SK-N-SH (cell line): ENCODE measurements around the gene CYP4B1. TPM values are rescaled to one million over a fixed set of nuclear protein-coding genes. Genes with fewer than 3 reads are reported as not detected.

Source experiments
- CTCF ChIA-PET: fragments of 300-600, 350-600 bp; formaldehyde crosslinking; extraction: SDS; loops from one replicate; lab custom pipeline; 2021; lab: Yijun Ruan, JAX
- POLR2A ChIA-PET: fragments of 350-600 bp; sonication (Branson Sonifier 250); formaldehyde crosslinking; extraction: SDS; loops from one replicate; lab custom pipeline; 2020; ENCODE audit warnings: antibody characterized with exemption, inconsistent platforms; lab: Yijun Ruan, JAX
- DNase-seq: peaks from one replicate; pipeline ENCODE4 v3.0.0; 2012
- H2AFZ ChIP-seq: fragments of 200-600 bp; sonication (generic); 2 replicates; pipeline ENCODE4 v1.8.1; 2016; ENCODE audit warnings: antibody characterized with exemption, mild to moderate bottlenecking, low read depth
- H3F3A ChIP-seq: fragments of 200-600 bp; sonication (generic); replicated peaks from 2 replicates; pipeline ENCODE3; 2016; ENCODE audit warnings: antibody characterized with exemption, mild to moderate bottlenecking; ENCODE audit not compliant: insufficient read depth
- H3K27ac ChIP-seq, 2 experiments: fragments of 200-500 bp in 1 of 2; fragments of 200-600 bp in 1 of 2; sonication (Bioruptor generic) in 1 of 2; sonication (generic), shearing (Covaris generic) in 1 of 2; 2 replicates each; pipeline versions ENCODE4 v1.5.1 to v1.6.1; 2014 to 2016; ENCODE audit warnings: low read depth in 2 of 2, inconsistent platforms in 1 of 2, low read length in 1 of 2, mild to moderate bottlenecking in 1 of 2, mixed read lengths in 1 of 2
- H3K27me3 ChIP-seq: fragments of 200-600 bp; sonication (generic), shearing (Covaris generic); 2 replicates; pipeline ENCODE4 v1.6.1; 2016; ENCODE audit warnings: mixed run types; ENCODE audit not compliant: insufficient read depth
- H3K36me3 ChIP-seq, 2 experiments: fragments of 200-500 bp in 1 of 2; fragments of 200-600 bp in 1 of 2; sonication (Bioruptor generic) in 1 of 2; sonication (generic) in 1 of 2; replicated peaks in 1 of 2; 2 replicates each; pipeline versions ENCODE3 to v1.5.1; 2014 to 2016; ENCODE audit warnings: low read length in 1 of 2, mild to moderate bottlenecking in 1 of 2; ENCODE audit not compliant: insufficient read depth in 2 of 2, control insufficient read depth in 1 of 2
- H3K4me1 ChIP-seq, 2 experiments: fragments of 200-500 bp in 1 of 2; fragments of 200-600 bp in 1 of 2; sonication (Bioruptor generic) in 1 of 2; sonication (generic), shearing (Covaris generic) in 1 of 2; 2 replicates each; pipeline versions ENCODE4 v1.5.1 to v1.6.1; 2014 to 2016; ENCODE audit warnings: low read depth in 1 of 2, low read length in 1 of 2, mixed run types in 1 of 2; ENCODE audit not compliant: insufficient read depth in 2 of 2, control insufficient read depth in 1 of 2
- H3K4me2 ChIP-seq: fragments of 200-600 bp; sonication (generic), shearing (Covaris generic); 2 replicates; pipeline ENCODE4 v1.6.1; 2017; ENCODE audit warnings: mixed run types
- H3K4me3 ChIP-seq, 2 experiments: fragments of 200-500 bp in 1 of 2; fragments of 200-600 bp in 1 of 2; sonication (Bioruptor generic) in 1 of 2; sonication (generic), shearing (Covaris generic) in 1 of 2; 2 replicates each; pipeline versions ENCODE4 v1.5.1 to v1.8.1; 2014 to 2016; ENCODE audit warnings: low read depth in 2 of 2, inconsistent platforms in 1 of 2, low read length in 1 of 2, mild to moderate bottlenecking in 1 of 2, mixed read lengths in 1 of 2, moderate library complexity in 1 of 2
- H3K79me2 ChIP-seq: fragments of 200-600 bp; sonication (generic); 2 replicates; pipeline ENCODE4 v1.8.1; 2017; ENCODE audit warnings: mild to moderate bottlenecking; ENCODE audit not compliant: insufficient read depth
- H3K9ac ChIP-seq: fragments of 200-600 bp; sonication (generic); 2 replicates; pipeline ENCODE4 v1.6.1; 2017; ENCODE audit warnings: mixed run types
- H3K9me2 ChIP-seq: fragments of 200-600 bp; sonication (generic); 2 replicates; pipeline ENCODE4 v1.6.1; 2017; ENCODE audit warnings: mixed run types
- H3K9me3 ChIP-seq: fragments of 200-600 bp; sonication (generic); 2 replicates; pipeline ENCODE4 v1.6.1; 2017; ENCODE audit warnings: mixed run types, mild to moderate bottlenecking, moderate library complexity
- H4K20me1 ChIP-seq: fragments of 200-600 bp; sonication (generic); 2 replicates; pipeline ENCODE4 v1.6.1; 2017; ENCODE audit warnings: mild to moderate bottlenecking, mixed run types; ENCODE audit not compliant: insufficient read depth
- CHD2 ChIP-seq: fragments of 150-350 bp; IDR thresholded peaks from 2 replicates; pipeline ENCODE4 v1.6.1; 2018; ENCODE audit warnings: low read length; ENCODE audit not compliant: partially characterized antibody
- EZH2phosphoT487 ChIP-seq: fragments of 200-600 bp; sonication (generic); IDR thresholded peaks from 2 replicates; pipeline ENCODE4 v1.6.1; 2017; ENCODE audit warnings: low read depth, mixed run types, mild to moderate bottlenecking, antibody characterized with exemption, moderate library complexity, borderline replicate concordance
- FOXJ3 ChIP-seq: sonication (generic); formaldehyde crosslinking; IDR thresholded peaks from 2 replicates; pipeline ENCODE4 v1.5.1; 2020; ENCODE audit warnings: mild to moderate bottlenecking, missing genetic modification reagents
- FOXM1 ChIP-seq: IDR thresholded peaks from 2 replicates; pipeline ENCODE4 v1.4.0; 2012; ENCODE audit warnings: low read depth, mild to moderate bottlenecking
- GABPA ChIP-seq: IDR thresholded peaks from 2 replicates; pipeline ENCODE4 v1.4.0; 2012; ENCODE audit warnings: low read depth, mild to moderate bottlenecking
- JUND ChIP-seq: IDR thresholded peaks from 2 replicates; pipeline ENCODE4 v1.4.0; 2012
- NFIC ChIP-seq: IDR thresholded peaks from 2 replicates; pipeline ENCODE4 v1.4.0; 2012; ENCODE audit warnings: borderline replicate concordance
- NRF1 ChIP-seq: IDR thresholded peaks from 2 replicates; pipeline ENCODE4 v1.6.1; 2012; ENCODE audit warnings: low read depth, mild to moderate bottlenecking, low read length
- RAD21 ChIP-seq: IDR thresholded peaks from 2 replicates; pipeline ENCODE4 v1.6.1; 2012; ENCODE audit warnings: mild to moderate bottlenecking, low read length
- RFX5 ChIP-seq: IDR thresholded peaks from 2 replicates; pipeline ENCODE4 v1.6.1; 2012; ENCODE audit warnings: mild to moderate bottlenecking, improper control_type of control experiment, low read length
- SMC3 ChIP-seq: IDR thresholded peaks from 2 replicates; pipeline ENCODE4 v1.6.1; 2012; ENCODE audit warnings: low read depth, low read length, improper control_type of control experiment
- TAF1 ChIP-seq: IDR thresholded peaks from 2 replicates; pipeline ENCODE4 v1.6.1; 2012; ENCODE audit warnings: low read depth, mild to moderate bottlenecking, low read length, moderate library complexity, borderline replicate concordance
- TEAD4 ChIP-seq: IDR thresholded peaks from 2 replicates; pipeline ENCODE4 v1.4.0; 2012; ENCODE audit warnings: mild to moderate bottlenecking, borderline replicate concordance; ENCODE audit not compliant: insufficient read depth
- YY1 ChIP-seq: IDR thresholded peaks from 2 replicates; pipeline ENCODE4 v1.4.0; 2012; ENCODE audit warnings: low read depth, mild to moderate bottlenecking
- WGBS: methylation state at CpG from one replicate; pipeline ENCODE4 v1.1.6; 2017; ENCODE audit warnings: low lambda C conversion rate; 5-methylcytosine and 5-hydroxymethylcytosine counted together
- polyA plus RNA-seq, 3 experiments: library from polyadenylated mRNA; depleted of rRNA; stranded (reverse); fragments of >200 nt; gene quantifications; 2 replicates each; pipeline ENCODE4 v1.2.3, GENCODE V29; 2012
- TF ChIP-seq, protein P1 (sequence below): fragments of 150-350 bp; IDR thresholded peaks from 2 replicates; pipeline ENCODE4 v1.6.1; 2017; ENCODE audit warnings: antibody characterized with exemption, low read length, low read depth, borderline replicate concordance
- TF ChIP-seq, protein P2 (sequence below): IDR thresholded peaks from 2 replicates; pipeline ENCODE4 v1.4.0; 2012; ENCODE audit warnings: low read depth
- TF ChIP-seq, protein P3 (sequence below): IDR thresholded peaks from 2 replicates; pipeline ENCODE4; 2012
- TF ChIP-seq, protein P4 (sequence below): fragments of 200-600 bp; sonication (generic); IDR thresholded peaks from 2 replicates; pipeline ENCODE4 v1.6.1; 2017; ENCODE audit warnings: antibody characterized with exemption, mild to moderate bottlenecking, moderate library complexity

The CYP4B1 gene
- polyA plus RNA-seq, 1 of the 3 experiments (the other 2 are of a cell fraction) = not detected

DNA sequence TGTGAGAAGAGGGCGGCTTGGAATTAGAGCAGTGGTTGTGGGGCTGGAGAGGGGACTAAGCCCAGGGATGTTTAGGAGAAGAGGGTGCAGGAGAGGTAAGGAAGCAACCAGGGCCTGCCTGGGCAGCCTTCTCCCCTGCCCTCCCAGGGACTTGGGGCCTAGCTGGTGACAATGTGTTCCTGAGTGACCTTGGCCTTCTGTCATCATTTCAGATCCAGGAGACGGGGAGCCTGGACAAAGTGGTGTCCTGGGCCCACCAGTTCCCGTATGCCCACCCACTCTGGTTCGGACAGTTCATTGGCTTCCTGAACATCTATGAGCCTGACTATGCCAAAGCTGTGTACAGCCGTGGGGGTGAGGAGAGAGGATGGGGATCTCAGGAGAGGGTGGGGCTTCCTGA is 11.8 kb downstream of the CYP4B1 start:
- Histone ChIP-seq H3K4me3 (no peak overlapping the region), H3K4me2 (no peak overlapping the region), H2AFZ (no peak overlapping the region), H3K79me2 (no peaks in the 10 kb centered on the region), H4K20me1 (no peaks in the 10 kb centered on the region), H3K36me3 (no peaks in the 10 kb centered on the region), H3K9me3 (no peaks in the 10 kb centered on the region), H3K9ac (no peak overlapping the region), H3K4me1 (no peaks in the 10 kb centered on the region), H3K27ac (no peak overlapping the region), H3F3A (no peaks in the 10 kb centered on the region), H3K27me3 (no peaks in the 10 kb centered on the region), H3K9me2 (no peaks in the 10 kb centered on the region)
- DNase-seq = no peak
- POLR2A ChIA-PET = no interaction called here
- CTCF ChIA-PET = no interaction called here
- TF ChIP-seq, protein P1, sequence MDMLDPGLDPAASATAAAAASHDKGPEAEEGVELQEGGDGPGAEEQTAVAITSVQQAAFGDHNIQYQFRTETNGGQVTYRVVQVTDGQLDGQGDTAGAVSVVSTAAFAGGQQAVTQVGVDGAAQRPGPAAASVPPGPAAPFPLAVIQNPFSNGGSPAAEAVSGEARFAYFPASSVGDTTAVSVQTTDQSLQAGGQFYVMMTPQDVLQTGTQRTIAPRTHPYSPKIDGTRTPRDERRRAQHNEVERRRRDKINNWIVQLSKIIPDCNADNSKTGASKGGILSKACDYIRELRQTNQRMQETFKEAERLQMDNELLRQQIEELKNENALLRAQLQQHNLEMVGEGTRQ = no peak
- TF ChIP-seq RAD21 = no peak
- TF ChIP-seq JUND = no peak
- TF ChIP-seq SMC3 = no peak
- no peak for TF ChIP-seq TAF1
- no peak for TF ChIP-seq NRF1
- TF ChIP-seq FOXM1 = no peak
- TF ChIP-seq NFIC = no peak
- TF ChIP-seq YY1 = no peak
- TF ChIP-seq GABPA = no peak
- no peak for TF ChIP-seq EZH2phosphoT487
- TF ChIP-seq FOXJ3 = no peak
- no peak for TF ChIP-seq CHD2
- TF ChIP-seq, protein P2, sequence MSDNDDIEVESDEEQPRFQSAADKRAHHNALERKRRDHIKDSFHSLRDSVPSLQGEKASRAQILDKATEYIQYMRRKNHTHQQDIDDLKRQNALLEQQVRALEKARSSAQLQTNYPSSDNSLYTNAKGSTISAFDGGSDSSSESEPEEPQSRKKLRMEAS = no peak
- TF ChIP-seq, protein P3, sequence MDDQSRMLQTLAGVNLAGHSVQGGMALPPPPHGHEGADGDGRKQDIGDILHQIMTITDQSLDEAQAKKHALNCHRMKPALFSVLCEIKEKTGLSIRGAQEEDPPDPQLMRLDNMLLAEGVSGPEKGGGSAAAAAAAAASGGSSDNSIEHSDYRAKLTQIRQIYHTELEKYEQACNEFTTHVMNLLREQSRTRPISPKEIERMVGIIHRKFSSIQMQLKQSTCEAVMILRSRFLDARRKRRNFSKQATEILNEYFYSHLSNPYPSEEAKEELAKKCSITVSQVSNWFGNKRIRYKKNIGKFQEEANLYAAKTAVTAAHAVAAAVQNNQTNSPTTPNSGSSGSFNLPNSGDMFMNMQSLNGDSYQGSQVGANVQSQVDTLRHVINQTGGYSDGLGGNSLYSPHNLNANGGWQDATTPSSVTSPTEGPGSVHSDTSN = no peak
- TF ChIP-seq TEAD4 = no peak
- TF ChIP-seq, protein P4, sequence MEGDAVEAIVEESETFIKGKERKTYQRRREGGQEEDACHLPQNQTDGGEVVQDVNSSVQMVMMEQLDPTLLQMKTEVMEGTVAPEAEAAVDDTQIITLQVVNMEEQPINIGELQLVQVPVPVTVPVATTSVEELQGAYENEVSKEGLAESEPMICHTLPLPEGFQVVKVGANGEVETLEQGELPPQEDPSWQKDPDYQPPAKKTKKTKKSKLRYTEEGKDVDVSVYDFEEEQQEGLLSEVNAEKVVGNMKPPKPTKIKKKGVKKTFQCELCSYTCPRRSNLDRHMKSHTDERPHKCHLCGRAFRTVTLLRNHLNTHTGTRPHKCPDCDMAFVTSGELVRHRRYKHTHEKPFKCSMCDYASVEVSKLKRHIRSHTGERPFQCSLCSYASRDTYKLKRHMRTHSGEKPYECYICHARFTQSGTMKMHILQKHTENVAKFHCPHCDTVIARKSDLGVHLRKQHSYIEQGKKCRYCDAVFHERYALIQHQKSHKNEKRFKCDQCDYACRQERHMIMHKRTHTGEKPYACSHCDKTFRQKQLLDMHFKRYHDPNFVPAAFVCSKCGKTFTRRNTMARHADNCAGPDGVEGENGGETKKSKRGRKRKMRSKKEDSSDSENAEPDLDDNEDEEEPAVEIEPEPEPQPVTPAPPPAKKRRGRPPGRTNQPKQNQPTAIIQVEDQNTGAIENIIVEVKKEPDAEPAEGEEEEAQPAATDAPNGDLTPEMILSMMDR = no peak
- no peak for TF ChIP-seq RFX5
- 19% methylated on average over 2 of the region's 5 CpGs for WGBS
